ENCODE measurements around the gene MRPS27. TPM values are rescaled to one million over a fixed set of nuclear protein-coding genes. Genes with fewer than 3 reads are reported as not detected.

Gene MRPS27
- total RNA-seq, 1 experiment from 2014 or later: 61.2 TPM

GRCh38 chr5:72353046-72353445 is 33.0 kb upstream of the MRPS27 start:
- no peak for TF ChIP-seq CTCF (IDR thresholded peaks at IDR 0.05; ENCODE audit: unreplicated experiment)
- no peak for DNase-seq
- peaks cover 12% of the 10 kb centered on the region for H3K4me1 Mint-ChIP-seq (ENCODE audit: low read depth, unreplicated experiment)
- intact Hi-C loops (cut with micrococcal nuclease; ENCODE audit: unreplicated experiment): no loop called here
- no peak overlapping the region for H3K27ac Mint-ChIP-seq (ENCODE audit: unreplicated experiment)
- no peaks in the 10 kb centered on the region for H3K9me3 Mint-ChIP-seq (ENCODE audit: low read depth, unreplicated experiment)
- no peaks in the 10 kb centered on the region for H3K27me3 Mint-ChIP-seq (ENCODE audit: unreplicated experiment)
- CTCF ChIA-PET: no interaction called here
- H3K36me3 Mint-ChIP-seq (ENCODE audit: insufficient read depth, unreplicated experiment): peaks cover 8% of the 10 kb centered on the region
- no peak overlapping the region for H3K4me3 Mint-ChIP-seq (ENCODE audit: low read depth, unreplicated experiment)
- BruUV-seq (replicated peaks): no TSS peak

GRCh38 chr5:72352616-72353015 is 32.6 kb upstream of the MRPS27 start:
- no peak for DNase-seq
- no peak for TF ChIP-seq CTCF (IDR thresholded peaks at IDR 0.05; ENCODE audit: unreplicated experiment)
- peaks cover 13% of the 10 kb centered on the region for H3K4me1 Mint-ChIP-seq (ENCODE audit: low read depth, unreplicated experiment)

GRCh38 chr5:72351376-72351775 is 31.3 kb upstream of the MRPS27 start:
- CTCF ChIA-PET: no interaction called here
- peaks cover 8% of the 10 kb centered on the region for H3K36me3 Mint-ChIP-seq (ENCODE audit: insufficient read depth, unreplicated experiment)
- H3K27me3 Mint-ChIP-seq (ENCODE audit: unreplicated experiment): no peaks in the 10 kb centered on the region
- H3K27ac Mint-ChIP-seq (ENCODE audit: unreplicated experiment): no peak overlapping the region
- peaks cover 17% of the 10 kb centered on the region for H3K4me1 Mint-ChIP-seq (ENCODE audit: low read depth, unreplicated experiment)
- H3K9me3 Mint-ChIP-seq (ENCODE audit: low read depth, unreplicated experiment): no peaks in the 10 kb centered on the region
- no TSS peak for BruUV-seq (replicated peaks)
- intact Hi-C loops (cut with micrococcal nuclease; ENCODE audit: unreplicated experiment): no loop called here
- no peak overlapping the region for H3K4me3 Mint-ChIP-seq (ENCODE audit: low read depth, unreplicated experiment)
- TF ChIP-seq CTCF (IDR thresholded peaks at IDR 0.05; ENCODE audit: unreplicated experiment): no peak
- DNase-seq: no peak

More at GRCh38 chr5:72352616-72353015, 32.6 kb upstream of the MRPS27 start:
- H3K27ac Mint-ChIP-seq (ENCODE audit: unreplicated experiment): no peak overlapping the region
- no TSS peak for BruUV-seq (replicated peaks)
- H3K9me3 Mint-ChIP-seq (ENCODE audit: low read depth, unreplicated experiment): no peaks in the 10 kb centered on the region
- H3K27me3 Mint-ChIP-seq (ENCODE audit: unreplicated experiment): no peaks in the 10 kb centered on the region
- no peak overlapping the region for H3K4me3 Mint-ChIP-seq (ENCODE audit: low read depth, unreplicated experiment)
- CTCF ChIA-PET: no interaction called here
- H3K36me3 Mint-ChIP-seq (ENCODE audit: insufficient read depth, unreplicated experiment): peaks cover 8% of the 10 kb centered on the region
- intact Hi-C loops (cut with micrococcal nuclease; ENCODE audit: unreplicated experiment): no loop called here

- Mint-ChIP-seq H3K4me3 (ENCODE audit: low read depth, unreplicated experiment) (no peak overlapping the region), H3K4me1 (ENCODE audit: low read depth, unreplicated experiment) (peaks cover 26% of the 10 kb centered on the region), H3K27ac (ENCODE audit: unreplicated experiment) (peak overlapping the region; percentile 38), H3K9me3 (ENCODE audit: low read depth, unreplicated experiment) (no peaks in the 10 kb centered on the region), H3K36me3 (ENCODE audit: insufficient read depth, unreplicated experiment) (peaks cover under 1% of the 10 kb centered on the region), H3K27me3 (ENCODE audit: unreplicated experiment) (no peaks in the 10 kb centered on the region)
- intact Hi-C loops (cut with micrococcal nuclease; ENCODE audit: unreplicated experiment): no loop called here
- DNase-seq: no peak
- no peak for TF ChIP-seq CTCF (IDR thresholded peaks at IDR 0.05; ENCODE audit: unreplicated experiment)
- no TSS peak for BruUV-seq (replicated peaks)
- CTCF ChIA-PET: no interaction called here
These were observed 27.8 kb upstream of the MRPS27 start for GRCh38 chr5:72347801-72348308.

Measured in Calu3 (cell line).